Left lung (tissue), 10 donors: Measurements from ENCODE around the gene TRIM25. TPM values are rescaled to one million over a fixed set of nuclear protein-coding genes. Genes with fewer than 3 reads are reported as not detected.
A peak's percentile ranks its signal among the peaks of the same experiment; 100 is the strongest.

Source experiments
- ATAC-seq: fragments of 200-7000 bp; cut with Tn5 transposase; one replicate; pipeline ENCODE4 v1.9.1; 2020; ENCODE audit warnings: moderate library complexity
- DNase-seq, 4 donors: peaks; one replicate each; pipeline ENCODE4 v3.0.0-alpha.2; 2013 to 2020
- H3K27ac ChIP-seq, 2 donors: fragments of 200-600 bp; sonication (generic) in 1 of 2; one replicate each; pipeline versions ENCODE4 v1.5.0 to v1.8.0; 2020 to 2021
- H3K27me3 ChIP-seq, 2 donors: fragments of 200-600 bp; sonication (generic) in 1 of 2; one replicate each; pipeline versions ENCODE4 v1.5.0 to v1.8.0; 2020 to 2021
- H3K36me3 ChIP-seq, 2 donors: fragments of 200-600 bp; sonication (generic) in 1 of 2; one replicate each; pipeline versions ENCODE4 v1.5.0 to v1.8.0; 2020 to 2021
- H3K4me1 ChIP-seq, 2 donors: fragments of 200-600 bp; one replicate each; pipeline ENCODE4 v1.8.0; 2021
- H3K4me3 ChIP-seq, 2 donors: fragments of 200-600 bp; sonication (generic) in 1 of 2; one replicate each; pipeline versions ENCODE4 v1.5.0 to v1.8.0; 2020 to 2021; ENCODE audit warnings: mild to moderate bottlenecking in 1 of 2
- H3K9me3 ChIP-seq, 2 donors: fragments of 200-600 bp; sonication (generic) in 1 of 2; one replicate each; pipeline versions ENCODE4 v1.5.0 to v1.8.0; 2020 to 2021
- intact Hi-C, 2 donors: fragments of 100-400 bp; cut with DNase I; formaldehyde crosslinking; loops; one replicate each; pipeline versions ENCODE4 v1.11.2 to v1.14.2; 2022
- polyA plus RNA-seq, 6 donors: library from polyadenylated mRNA; unstranded; fragments of 120-200 nt; gene quantifications; one replicate each; pipeline ENCODE4 v1.2.1, GENCODE V29; 2013; ENCODE audit not compliant: insufficient read length in 6 of 6
- total RNA-seq, 2 donors: library from RNA; stranded (reverse); fragmentation: NEBNext Ultra II Directional; extraction: Animal tissue kit (Norgen Biotek cat#: 25700); gene quantifications; one replicate each; pipeline ENCODE4 v1.2.1, GENCODE V29; 2021
- TF ChIP-seq, protein P1 (sequence below), 2 donors: fragments of 200-600 bp; sonication (generic) in 1 of 2; IDR thresholded peaks; one replicate each; pipeline versions ENCODE4 v1.5.0 to v1.8.0; 2021; ENCODE audit warnings: antibody characterized with exemption in 2 of 2
- donor health status: DM: no; HTN: yes; CAD: no.
- donor health status: DM: no; HTN: no; CAD: no.

Gene TRIM25
- total and polyA plus RNA-seq, 8 donors: 42.3 to 127 (median 47.1) TPM

DNA sequence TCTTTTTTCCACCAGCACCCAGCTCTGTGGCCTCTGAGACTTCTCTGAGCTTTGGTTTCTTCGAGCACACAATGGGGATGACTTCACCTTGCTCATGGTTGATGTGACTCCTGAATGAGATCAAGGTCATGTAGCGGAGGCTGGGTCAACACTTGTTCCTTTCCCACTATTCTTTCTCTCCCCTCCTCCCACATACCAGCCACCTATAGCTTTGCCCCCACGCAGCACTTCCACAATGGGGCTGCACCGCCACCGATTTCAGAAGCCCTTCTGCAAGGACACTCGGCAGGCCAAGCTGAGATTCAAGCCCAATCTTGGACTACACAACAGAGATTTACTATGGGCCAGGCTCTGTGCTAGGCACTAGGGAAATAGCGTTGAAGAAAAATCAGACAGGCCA lies 14.4 kb downstream of the TRIM25 start:
- DNase-seq (no peak), ATAC-seq (no peak)
- Histone ChIP-seq H3K9me3 (no peaks in the 10 kb centered on the region), H3K36me3 (peaks cover 0 to 100% of the 10 kb centered on the region in 2 donors), H3K4me1 (peaks cover 0 to 24% of the 10 kb centered on the region in 2 donors), H3K27ac (no peak overlapping the region), H3K4me3 (no peak overlapping the region), H3K27me3 (no peaks in the 10 kb centered on the region)
- intact Hi-C loops: no loop called here
- TF ChIP-seq, protein P1, sequence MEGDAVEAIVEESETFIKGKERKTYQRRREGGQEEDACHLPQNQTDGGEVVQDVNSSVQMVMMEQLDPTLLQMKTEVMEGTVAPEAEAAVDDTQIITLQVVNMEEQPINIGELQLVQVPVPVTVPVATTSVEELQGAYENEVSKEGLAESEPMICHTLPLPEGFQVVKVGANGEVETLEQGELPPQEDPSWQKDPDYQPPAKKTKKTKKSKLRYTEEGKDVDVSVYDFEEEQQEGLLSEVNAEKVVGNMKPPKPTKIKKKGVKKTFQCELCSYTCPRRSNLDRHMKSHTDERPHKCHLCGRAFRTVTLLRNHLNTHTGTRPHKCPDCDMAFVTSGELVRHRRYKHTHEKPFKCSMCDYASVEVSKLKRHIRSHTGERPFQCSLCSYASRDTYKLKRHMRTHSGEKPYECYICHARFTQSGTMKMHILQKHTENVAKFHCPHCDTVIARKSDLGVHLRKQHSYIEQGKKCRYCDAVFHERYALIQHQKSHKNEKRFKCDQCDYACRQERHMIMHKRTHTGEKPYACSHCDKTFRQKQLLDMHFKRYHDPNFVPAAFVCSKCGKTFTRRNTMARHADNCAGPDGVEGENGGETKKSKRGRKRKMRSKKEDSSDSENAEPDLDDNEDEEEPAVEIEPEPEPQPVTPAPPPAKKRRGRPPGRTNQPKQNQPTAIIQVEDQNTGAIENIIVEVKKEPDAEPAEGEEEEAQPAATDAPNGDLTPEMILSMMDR (IDR thresholded peaks at IDR 0.05): no peak

DNA sequence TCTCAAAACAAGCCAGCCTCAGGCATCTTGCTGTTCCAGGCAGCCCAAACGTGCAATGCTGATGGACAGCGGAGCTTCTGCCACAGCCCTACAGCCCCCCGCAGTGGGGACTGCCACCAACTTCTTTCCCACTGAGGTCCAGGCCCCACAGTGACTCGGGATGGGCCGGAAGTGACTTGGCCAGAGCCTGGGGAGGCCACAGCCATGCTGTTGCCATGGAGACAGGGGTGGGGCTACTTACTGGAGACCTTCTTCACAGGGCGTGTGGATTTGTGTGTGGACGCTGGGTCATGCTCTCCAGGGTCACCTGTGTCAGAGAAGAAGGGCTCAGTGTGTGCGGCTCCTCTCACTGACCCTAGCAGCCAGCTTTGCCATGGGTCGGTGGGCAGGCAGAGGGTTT lies 15.0 kb downstream of the TRIM25 start:
- no peak for ATAC-seq
- peaks cover 0 to 100% of the 10 kb centered on the region in 2 donors for H3K36me3 ChIP-seq

DNA sequence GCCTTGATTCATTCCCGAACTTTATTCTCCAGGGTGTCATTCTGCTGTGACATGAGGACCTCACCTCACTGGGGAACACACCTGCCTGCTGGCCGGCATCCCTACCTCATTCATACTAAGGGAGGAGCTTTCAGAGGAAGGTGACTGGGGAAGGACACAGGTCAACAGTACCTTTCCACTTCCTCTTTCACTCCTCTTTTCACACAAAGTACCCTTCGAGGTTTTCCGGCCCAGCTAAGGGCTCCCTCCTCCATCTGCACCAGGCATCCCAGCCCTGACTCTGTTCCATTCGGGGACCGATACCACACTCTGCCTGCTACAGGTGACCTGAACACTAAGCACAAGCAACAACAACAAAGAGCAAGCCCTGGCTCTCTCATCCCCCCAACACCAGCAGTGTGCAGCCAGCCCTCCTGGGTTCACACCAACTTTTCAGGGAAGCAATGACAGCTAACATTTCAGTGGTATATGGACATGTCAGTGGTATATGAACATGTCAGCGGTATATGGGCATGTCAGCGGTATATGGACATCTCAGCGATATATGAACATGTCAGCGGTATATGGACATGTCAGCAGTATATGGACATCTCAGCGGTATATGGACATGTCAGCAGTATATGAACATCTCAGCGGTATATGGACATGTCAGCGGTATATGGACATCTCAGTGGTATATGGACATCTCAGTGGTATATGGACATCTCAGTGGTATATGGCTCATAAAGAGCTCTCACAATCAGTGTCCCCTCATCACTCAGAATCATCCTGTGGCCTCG lies 16.0 kb downstream of the TRIM25 start:
- ATAC-seq: no peak

More for the DNA sequence above, 15.0 kb downstream of the TRIM25 start:
- H3K27ac ChIP-seq: no peak overlapping the region
- H3K4me1 ChIP-seq: peaks cover 0 to 24% of the 10 kb centered on the region in 2 donors
- H3K9me3 ChIP-seq: no peaks in the 10 kb centered on the region
- intact Hi-C loops: no loop called here
- TF ChIP-seq, protein P1 (IDR thresholded peaks at IDR 0.05): no peak
- no peaks in the 10 kb centered on the region for H3K27me3 ChIP-seq
- DNase-seq: no peak
- H3K4me3 ChIP-seq: no peak overlapping the region

DNA sequence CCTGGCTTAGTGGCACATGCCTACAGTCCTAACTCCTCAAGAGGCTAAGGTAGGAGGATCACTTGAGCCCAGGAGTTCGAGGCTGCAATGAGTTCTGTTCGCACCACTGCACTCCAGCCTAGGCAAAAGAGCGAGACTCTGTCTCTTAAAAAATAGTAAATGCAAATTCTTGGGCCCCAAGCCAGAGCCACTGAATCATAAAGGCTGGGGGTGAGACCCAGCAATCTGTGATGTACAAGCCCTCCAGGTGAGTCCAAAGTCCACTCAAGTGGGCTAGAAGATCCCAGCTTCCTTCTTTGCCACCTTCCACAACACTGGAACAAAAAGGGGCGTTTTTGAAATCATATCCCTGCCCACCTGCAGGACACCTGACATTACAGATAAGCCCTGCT lies 16.9 kb downstream of the TRIM25 start:
- Histone ChIP-seq H3K9me3 (no peaks in the 10 kb centered on the region), H3K27ac (no peak overlapping the region), H3K4me1 (peaks cover 0 to 9% of the 10 kb centered on the region in 2 donors), H3K27me3 (no peaks in the 10 kb centered on the region), H3K4me3 (no peak overlapping the region), H3K36me3 (peaks cover 0 to 100% of the 10 kb centered on the region in 2 donors)
- DNase-seq (no peak), ATAC-seq (no peak)
- TF ChIP-seq, protein P1 (IDR thresholded peaks at IDR 0.05): no peak
- intact Hi-C loops: no loop called here

More for the DNA sequence above, 16.0 kb downstream of the TRIM25 start:
- no peaks in the 10 kb centered on the region for H3K27me3 ChIP-seq
- no peak overlapping the region for H3K4me3 ChIP-seq
- no peaks in the 10 kb centered on the region for H3K9me3 ChIP-seq
- no peak for DNase-seq
- TF ChIP-seq, protein P1 (IDR thresholded peaks at IDR 0.05): no peak
- H3K4me1 ChIP-seq: peaks cover 0 to 16% of the 10 kb centered on the region in 2 donors
- intact Hi-C loops: no loop called here
- H3K27ac ChIP-seq: no peak overlapping the region
- H3K36me3 ChIP-seq: peaks cover 0 to 100% of the 10 kb centered on the region in 2 donors

DNA sequence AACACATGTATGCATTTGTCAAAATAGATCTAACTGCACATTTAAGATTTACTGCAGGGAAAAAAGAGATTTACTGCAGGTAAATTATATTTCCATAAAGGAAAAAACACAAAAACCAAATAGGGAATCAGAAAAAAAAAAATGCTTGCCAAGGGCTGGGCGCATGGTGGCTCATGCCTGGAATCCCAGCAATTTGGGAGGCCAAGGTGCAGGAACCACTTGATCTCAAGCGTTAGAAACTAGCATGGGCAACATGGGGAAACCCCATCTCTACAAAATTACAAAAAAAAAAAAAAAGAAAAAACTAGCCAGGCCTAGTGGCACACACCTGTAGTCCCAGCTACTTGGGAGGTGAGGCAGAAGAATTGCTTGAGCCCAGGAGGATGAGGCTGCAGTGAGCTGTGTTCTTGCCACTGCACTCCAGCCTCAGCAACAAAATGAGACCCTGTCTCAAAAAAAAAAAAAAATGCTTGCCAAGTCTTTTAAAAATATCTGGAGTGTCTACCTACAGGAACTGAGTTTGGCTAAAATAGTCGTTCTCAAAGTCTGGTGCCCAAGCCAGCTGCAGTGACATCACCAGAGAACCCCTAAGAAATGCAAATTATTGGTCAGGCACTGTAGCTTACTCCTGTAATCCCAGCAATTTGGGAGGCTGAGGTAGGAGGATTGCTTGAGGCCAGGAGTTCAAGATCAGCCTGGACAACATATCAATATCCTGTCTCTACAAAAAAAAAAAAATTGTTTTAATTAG lies 17.5 kb downstream of the TRIM25 start:
- Histone ChIP-seq H3K27ac (no peak overlapping the region), H3K27me3 (no peaks in the 10 kb centered on the region), H3K4me1 (peaks cover 0 to 6% of the 10 kb centered on the region in 2 donors), H3K9me3 (no peaks in the 10 kb centered on the region), H3K36me3 (peaks cover 0 to 100% of the 10 kb centered on the region in 2 donors), H3K4me3 (no peak overlapping the region)
- DNase-seq (no peak), ATAC-seq (peak; percentile 23)
- TF ChIP-seq, protein P1 (IDR thresholded peaks at IDR 0.05): no peak
- intact Hi-C loops: no loop called here
